T47D (cell line): ENCODE data around the gene SRCIN1.
A peak's percentile ranks its signal among the peaks of the same experiment; 100 is the strongest.

ENCODE experiments used
- DNase-seq, 2 experiments: peaks; one replicate each; pipeline versions ENCODE4 v3.0.0 to v3.0.0-alpha.2; 2011 to 2012; ENCODE audit warnings: low read depth in 1 of 2, low spot score in 1 of 2
- JUND ChIP-seq: IDR thresholded peaks from 2 replicates; pipeline ENCODE4 v1.6.1; 2012; ENCODE audit warnings: low read depth
- in situ Hi-C: cut with HindIII; loops from 2 replicates; pipeline ENCODE4 v1.10.0; 2016; ENCODE audit warnings: low sequenced_read_pairs, low pct_unique_long_range_greater_than_20kb

Gene SRCIN1

GRCh38 chr17:38565853-38566665, 39.7 kb downstream of the SRCIN1 start:
- no peak for TF ChIP-seq JUND
- in situ Hi-C loops, result no loop called here
- DNase-seq, result no peak

GRCh38 chr17:38564869-38565268, 40.9 kb downstream of the SRCIN1 start:
- no peak for DNase-seq
- no peak for TF ChIP-seq JUND
- in situ Hi-C loops, result no loop called here

GRCh38 chr17:38564254-38564837, 41.4 kb downstream of the SRCIN1 start:
- in situ Hi-C loops, result no loop called here
- TF ChIP-seq JUND, result no peak
- DNase-seq, result no peak

- in situ Hi-C loops, result no loop called here
- no peak for DNase-seq
- TF ChIP-seq JUND, result no peak
These were observed 42.1 kb downstream of the SRCIN1 start for GRCh38 chr17:38563362-38564253.

GRCh38 chr17:38562903-38563302, 42.8 kb downstream of the SRCIN1 start:
- in situ Hi-C loops, result no loop called here
- no peak for DNase-seq
- TF ChIP-seq JUND, result no peak

GRCh38 chr17:38562215-38562569, 43.6 kb downstream of the SRCIN1 start:
- in situ Hi-C loops, result no loop called here
- TF ChIP-seq JUND, result no peak
- no peak for DNase-seq

- DNase-seq, result no peak
- in situ Hi-C loops, result no loop called here
- no peak for TF ChIP-seq JUND
These were observed 44.1 kb downstream of the SRCIN1 start for GRCh38 chr17:38561416-38562214.

GRCh38 chr17:38560503-38561318, 45.0 kb downstream of the SRCIN1 start:
- in situ Hi-C loops, result no loop called here
- DNase-seq, result peak in 1 of 2 experiments; percentile 65
- TF ChIP-seq JUND, result no peak

- no peak for TF ChIP-seq JUND
- no peak for DNase-seq
- in situ Hi-C loops, result no loop called here
These were observed 45.9 kb downstream of the SRCIN1 start for GRCh38 chr17:38559880-38560230.

- no peak for TF ChIP-seq JUND
- peak; percentile 94 to 98 for DNase-seq
- in situ Hi-C loops, result no loop called here
These were observed 46.5 kb downstream of the SRCIN1 start for GRCh38 chr17:38559051-38559879.

GRCh38 chr17:38558728-38559050, 47.1 kb downstream of the SRCIN1 start:
- DNase-seq, result no peak
- no peak for TF ChIP-seq JUND
- in situ Hi-C loops, result no loop called here
